Spleen (tissue), 11 donors: Measurements from ENCODE around the gene LOX. TPM values are rescaled to one million over a fixed set of nuclear protein-coding genes. Genes with fewer than 3 reads are reported as not detected.
"Not testable (repeated sequence)": the region's sequence is repeated elsewhere in the genome, so short reads cannot be mapped to it uniquely, and the experiment has no call there.

Experiments used
- DNase-seq: peaks from one replicate; pipeline ENCODE4 v3.0.0-alpha.2; 2020
- H3K27ac ChIP-seq, 8 donors: fragments of 200-600 bp; sonication (generic) in 7 of 8; 1 replicate in 4 of 8; 2 replicates in 4 of 8; pipeline versions ENCODE4 v1.5.0 to v1.8.0; 2016 to 2021; ENCODE audit warnings: inconsistent platforms in 4 of 8, mild to moderate bottlenecking in 4 of 8, moderate library complexity in 1 of 8
- H3K27me3 ChIP-seq, 7 donors: fragments of 200-600 bp; sonication (generic) in 6 of 7; replicated peaks in 1 of 7; 1 replicate in 4 of 7; 2 replicates in 3 of 7; pipeline versions ENCODE4 v1.5.0 to v1.8.0; 2016 to 2021; ENCODE audit warnings: inconsistent platforms in 3 of 7, mild to moderate bottlenecking in 1 of 7
- H3K36me3 ChIP-seq, 6 donors: fragments of 200-600 bp; sonication (generic) in 5 of 6; 1 replicate in 4 of 6; 2 replicates in 2 of 6; pipeline versions ENCODE4 v1.5.0 to v1.8.0; 2016 to 2021; ENCODE audit warnings: inconsistent platforms in 2 of 6
- H3K4me1 ChIP-seq, 6 donors: fragments of 200-600 bp; sonication (generic) in 5 of 6; 1 replicate in 3 of 6; 2 replicates in 3 of 6; pipeline versions ENCODE4 v1.5.0 to v1.8.0; 2016 to 2021; ENCODE audit warnings: inconsistent platforms in 3 of 6
- H3K4me3 ChIP-seq, 8 donors: fragments of 200-600 bp; sonication (generic) in 7 of 8; 1 replicate in 4 of 8; 2 replicates in 4 of 8; pipeline versions ENCODE4 v1.5.0 to v1.8.0; 2016 to 2021; ENCODE audit warnings: inconsistent platforms in 4 of 8, mild to moderate bottlenecking in 4 of 8, moderate library complexity in 2 of 8
- H3K9me3 ChIP-seq, 8 donors: fragments of 200-600 bp; sonication (generic) in 7 of 8; 1 replicate in 4 of 8; 2 replicates in 4 of 8; pipeline versions ENCODE4 v1.5.0 to v1.8.0; 2016 to 2021; ENCODE audit warnings: inconsistent platforms in 4 of 8
- POLR2A ChIP-seq, 3 donors: fragments of 450-650 bp; IDR thresholded peaks; one replicate each; pipeline ENCODE4 v1.5.1; 2017; ENCODE audit warnings: antibody characterized with exemption in 3 of 3, mild to moderate bottlenecking in 1 of 3
- POLR2AphosphoS5 ChIP-seq, 3 donors: sonication (generic); formaldehyde crosslinking; IDR thresholded peaks; one replicate each; pipeline ENCODE4 v1.5.1; 2017; ENCODE audit warnings: antibody characterized with exemption in 3 of 3
- WGBS, 5 donors: extraction: QIAGEN DNeasy Blood & Tissue Kit in 3 of 5; methylation state at CpG; one replicate each; pipeline versions ENCODE4 v1.1.5 to v1.1.7; 2013 to 2018; 5-methylcytosine and 5-hydroxymethylcytosine counted together
- intact Hi-C: fragments of 100-400 bp; cut with DNase I; formaldehyde crosslinking; loops from one replicate; pipeline ENCODE4 v1.15.0; 2023; ENCODE audit warnings: low total_unique reads
- polyA plus RNA-seq, 3 donors: library from polyadenylated mRNA; stranded (reverse); fragments of 200-250 nt; gene quantifications; one replicate each; pipeline ENCODE4 v1.2.1, GENCODE V29; 2013
- total RNA-seq, 7 donors: library from RNA; depleted of rRNA in 3 of 7; stranded (reverse); fragments of >200 nt in 3 of 7; fragmentation: NEBNext Ultra II Directional in 4 of 7; extraction: Animal tissue kit (Norgen Biotek cat#: 25700) in 4 of 7; gene quantifications; one replicate each; pipeline versions ENCODE4 v1.1.0 to v1.2.1, GENCODE V29; 2016 to 2021
- TF ChIP-seq, protein P1 (sequence below), 11 experiments: fragments of 200-600 bp in 7 of 11; fragments of 450-650 bp in 4 of 11; sonication (generic) in 4 of 11; IDR thresholded peaks in 8 of 11; conservative IDR thresholded peaks in 3 of 11; 1 replicate in 7 of 11; 2 replicates in 4 of 11; pipeline versions ENCODE4 v1.4.0 to v1.8.0; 2016 to 2021; ENCODE audit warnings: antibody characterized with exemption in 11 of 11, inconsistent platforms in 4 of 11, mild to moderate bottlenecking in 1 of 11
- donor health status: healthy with polysubstance abuse.
- donor health status: DM: no; HTN: no; CAD: no; lungs with moderate emphysema.
- donor health status: DM: no; HTN: no; CAD: no.
- donor health status: Bipolar disorder and iron deficiency.
- donor health status: healthy.
- donor health status: DM: no; HTN: no; CAD: no.
- donor health status: DM: yes; HTN: yes; CAD: no.

LOX gene
- total and polyA plus RNA-seq, 10 donors = 0.96 to 17.4 (median 5.3) TPM

DNA sequence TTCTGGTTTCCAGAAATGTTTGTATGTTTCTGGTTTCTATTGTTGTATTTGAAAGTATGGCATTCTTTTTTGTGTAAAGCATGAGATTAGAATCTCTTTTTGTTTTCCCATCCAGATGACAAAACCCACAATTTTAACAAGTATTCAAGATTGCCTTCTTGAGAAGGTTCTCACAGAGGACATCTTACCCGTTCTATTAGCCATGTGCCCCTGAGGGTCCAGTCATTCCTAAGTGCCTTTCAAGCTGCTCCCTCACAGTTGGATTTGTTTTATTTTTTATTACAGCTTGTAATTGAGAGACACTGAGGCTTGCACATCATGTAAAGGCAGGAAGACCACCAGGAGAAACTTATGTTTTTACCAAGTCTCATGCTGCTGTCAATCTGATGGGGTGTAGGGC is 19.3 kb upstream of the LOX start:
- H3K4me1 ChIP-seq = no peaks in the 10 kb centered on the region
- WGBS, 5 donors = 67 to 83% (median 77%) methylated on average over 1 of the region's 1 CpG
- no peak for DNase-seq
- intact Hi-C loops = no loop called here
- H3K4me3 ChIP-seq = no peak overlapping the region
- no peaks in the 10 kb centered on the region for H3K27me3 ChIP-seq
- H3K27ac ChIP-seq = no peak overlapping the region
- no peaks in the 10 kb centered on the region for H3K9me3 ChIP-seq
- TF ChIP-seq, protein P1, sequence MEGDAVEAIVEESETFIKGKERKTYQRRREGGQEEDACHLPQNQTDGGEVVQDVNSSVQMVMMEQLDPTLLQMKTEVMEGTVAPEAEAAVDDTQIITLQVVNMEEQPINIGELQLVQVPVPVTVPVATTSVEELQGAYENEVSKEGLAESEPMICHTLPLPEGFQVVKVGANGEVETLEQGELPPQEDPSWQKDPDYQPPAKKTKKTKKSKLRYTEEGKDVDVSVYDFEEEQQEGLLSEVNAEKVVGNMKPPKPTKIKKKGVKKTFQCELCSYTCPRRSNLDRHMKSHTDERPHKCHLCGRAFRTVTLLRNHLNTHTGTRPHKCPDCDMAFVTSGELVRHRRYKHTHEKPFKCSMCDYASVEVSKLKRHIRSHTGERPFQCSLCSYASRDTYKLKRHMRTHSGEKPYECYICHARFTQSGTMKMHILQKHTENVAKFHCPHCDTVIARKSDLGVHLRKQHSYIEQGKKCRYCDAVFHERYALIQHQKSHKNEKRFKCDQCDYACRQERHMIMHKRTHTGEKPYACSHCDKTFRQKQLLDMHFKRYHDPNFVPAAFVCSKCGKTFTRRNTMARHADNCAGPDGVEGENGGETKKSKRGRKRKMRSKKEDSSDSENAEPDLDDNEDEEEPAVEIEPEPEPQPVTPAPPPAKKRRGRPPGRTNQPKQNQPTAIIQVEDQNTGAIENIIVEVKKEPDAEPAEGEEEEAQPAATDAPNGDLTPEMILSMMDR (IDR thresholded peaks at IDR 0.05 in 8 of 11, conservative IDR thresholded peaks at IDR 0.05 in 3 of 11) = no peak
- TF ChIP-seq POLR2A (IDR thresholded peaks at IDR 0.05) (no peak), POLR2AphosphoS5 (IDR thresholded peaks at IDR 0.05) (no peak)
- no peaks in the 10 kb centered on the region for H3K36me3 ChIP-seq

DNA sequence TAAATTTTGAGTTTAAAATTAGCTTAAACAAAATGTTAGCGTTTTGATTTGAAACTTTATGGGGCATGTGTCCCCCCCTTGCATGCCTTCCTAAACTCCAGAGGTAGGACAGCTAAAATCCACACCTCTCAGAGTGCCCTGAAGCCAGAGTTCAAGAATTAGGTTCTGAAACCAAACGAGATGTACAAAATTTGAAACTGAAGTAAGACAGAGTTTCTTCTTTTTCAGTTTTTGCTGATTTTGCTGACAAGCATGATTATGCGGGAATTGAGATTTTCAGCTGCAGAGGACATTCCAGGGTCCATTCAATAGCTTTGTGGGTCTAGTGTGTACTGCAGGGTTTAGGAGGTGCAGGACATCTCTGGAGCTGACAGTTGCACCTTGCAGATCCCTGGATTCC is 17.1 kb upstream of the LOX start:
- H3K4me3 ChIP-seq = no peak overlapping the region

DNA sequence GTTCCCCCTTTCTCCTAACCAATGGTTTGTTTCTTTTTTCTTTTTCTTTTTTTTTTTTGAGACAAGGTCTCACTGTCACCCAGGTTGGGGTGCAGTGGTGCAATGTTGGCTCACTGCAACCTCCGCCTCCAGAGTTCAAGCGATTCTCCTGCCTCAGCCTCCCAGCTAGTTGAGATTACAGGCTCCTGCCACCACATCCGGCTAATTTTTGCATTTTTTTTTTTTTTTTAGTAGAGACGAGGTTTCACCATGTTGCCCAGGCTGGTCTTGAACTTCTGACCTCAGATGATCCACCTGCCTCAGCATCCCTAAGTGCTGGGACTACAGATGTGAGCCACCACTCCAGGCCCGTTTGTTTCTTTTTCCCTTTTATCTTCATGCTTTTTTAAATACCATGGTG is 16.2 kb upstream of the LOX start:
- DNase-seq, H3K9me3 ChIP-seq, H3K36me3 ChIP-seq, H3K27me3 ChIP-seq, H3K27ac ChIP-seq, intact Hi-C loops, H3K4me1 ChIP-seq, H3K4me3 ChIP-seq: not testable (repeated sequence)
- 83 to 94% (median 90%) methylated on average over 5 of the region's 5 CpGs for WGBS, 5 donors

More for the DNA sequence above, 17.1 kb upstream of the LOX start:
- no peak for DNase-seq
- H3K27me3 ChIP-seq = no peaks in the 10 kb centered on the region
- 66 to 83% (median 71%) methylated on average over 3 of the region's 3 CpGs for WGBS, 5 donors
- no peaks in the 10 kb centered on the region for H3K36me3 ChIP-seq
- no peaks in the 10 kb centered on the region for H3K4me1 ChIP-seq
- H3K9me3 ChIP-seq = no peaks in the 10 kb centered on the region
- H3K27ac ChIP-seq = no peak overlapping the region
- intact Hi-C loops = no loop called here
- TF ChIP-seq POLR2AphosphoS5 (IDR thresholded peaks at IDR 0.05) (no peak), POLR2A (IDR thresholded peaks at IDR 0.05) (no peak)
- TF ChIP-seq, protein P1 (IDR thresholded peaks at IDR 0.05 in 8 of 11, conservative IDR thresholded peaks at IDR 0.05 in 3 of 11) = no peak

DNA sequence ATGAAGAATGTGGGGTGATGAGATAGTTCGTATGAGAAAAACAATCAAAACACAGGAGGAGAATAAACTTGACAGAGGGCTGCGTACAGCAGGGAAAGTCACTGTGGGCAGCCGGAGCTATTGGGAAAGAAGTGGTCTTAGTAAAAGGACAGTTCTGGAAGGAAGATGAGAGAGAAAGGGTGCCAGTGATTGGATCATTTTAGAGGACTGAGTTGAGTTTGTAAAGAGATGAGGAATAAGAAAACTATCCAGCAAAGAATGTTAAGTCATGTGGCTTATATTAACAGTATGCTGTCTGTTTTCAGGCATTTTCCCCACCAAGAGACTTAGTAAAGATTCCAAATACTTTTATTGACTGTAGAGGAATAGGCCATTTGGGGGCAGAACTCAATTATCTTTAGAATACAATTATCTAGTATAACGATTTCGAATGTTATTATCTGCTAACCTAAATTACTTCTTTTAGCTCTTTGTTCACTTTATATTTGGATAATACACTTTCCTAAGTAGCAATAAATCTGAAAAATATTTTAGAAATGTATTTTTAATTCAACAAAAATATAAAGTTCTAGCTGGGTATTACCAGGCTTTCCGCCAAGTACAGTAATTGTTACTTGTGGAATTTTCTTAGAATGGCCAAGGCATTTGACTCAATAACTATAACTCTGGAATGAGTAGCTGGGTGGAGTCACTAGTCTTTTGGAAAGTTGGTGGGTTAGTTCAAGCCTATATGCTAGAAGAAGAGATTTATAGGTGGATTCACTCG is 15.5 kb upstream of the LOX start:
- Histone ChIP-seq H3K9me3 (no peaks in the 10 kb centered on the region), H3K4me1 (no peaks in the 10 kb centered on the region), H3K36me3 (no peaks in the 10 kb centered on the region), H3K27ac (no peak overlapping the region), H3K4me3 (no peak overlapping the region), H3K27me3 (no peaks in the 10 kb centered on the region)
- intact Hi-C loops = no loop called here
- TF ChIP-seq POLR2AphosphoS5 (IDR thresholded peaks at IDR 0.05) = no peak
- no peak for DNase-seq
- 83 to 94% (median 89%) methylated on average over 7 of the region's 7 CpGs for WGBS, 5 donors

DNA sequence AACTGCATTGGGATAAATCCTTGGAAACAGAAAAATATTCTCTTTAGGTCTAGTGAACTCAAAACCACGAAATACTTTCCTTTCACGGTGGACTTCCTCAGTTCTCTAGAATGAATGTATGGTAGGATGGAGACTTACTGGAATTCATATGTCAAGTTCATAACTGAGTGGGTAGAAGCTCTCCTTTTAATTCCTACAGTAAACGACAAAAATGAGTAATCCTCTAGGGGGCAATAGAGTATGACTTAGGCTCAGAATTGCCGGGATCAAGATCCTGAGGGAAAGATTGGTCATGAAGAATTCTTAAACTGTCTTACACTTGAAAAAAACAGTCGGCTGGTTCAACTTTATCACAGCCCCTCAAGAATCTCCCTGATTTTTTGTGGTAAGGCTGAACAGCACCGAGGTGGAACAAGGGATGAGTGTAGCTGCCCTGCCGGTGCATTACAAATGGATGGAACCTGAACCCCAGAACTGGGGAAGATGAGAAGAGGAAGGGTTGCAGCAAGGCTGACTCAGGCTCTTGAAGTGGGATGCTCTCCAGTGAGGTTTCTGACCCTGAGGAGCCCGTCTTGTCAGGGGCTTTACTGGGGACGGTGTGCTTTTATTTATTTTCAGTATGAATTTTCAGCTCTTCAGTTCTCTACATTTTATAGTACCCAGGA is 14.0 kb upstream of the LOX start:
- WGBS, 5 donors = 51 to 69% (median 64%) methylated on average over 9 of the region's 9 CpGs
- no peaks in the 10 kb centered on the region for H3K27me3 ChIP-seq
- H3K27ac ChIP-seq = no peak overlapping the region
- H3K9me3 ChIP-seq = no peaks in the 10 kb centered on the region
- H3K36me3 ChIP-seq = no peaks in the 10 kb centered on the region
- intact Hi-C loops = no loop called here
- TF ChIP-seq POLR2AphosphoS5 (IDR thresholded peaks at IDR 0.05) = no peak
- TF ChIP-seq, protein P1 (IDR thresholded peaks at IDR 0.05 in 8 of 11, conservative IDR thresholded peaks at IDR 0.05 in 3 of 11) = peak in 5 of 11 experiments; percentile 14 to 32 (median 23)
- no peak overlapping the region for H3K4me3 ChIP-seq
- no peak for DNase-seq
- no peaks in the 10 kb centered on the region for H3K4me1 ChIP-seq
